Astrocyte (in vitro differentiated cells and primary cell): ENCODE results near the gene HMGB3. TPM values are rescaled to one million over a fixed set of nuclear protein-coding genes. Genes with fewer than 3 reads are reported as not detected.

Experiments
- DNase-seq: peaks from one replicate; pipeline ENCODE4 v3.0.0-alpha.2; 2010; ENCODE audit warnings: low read depth
- FAIRE-seq: peaks from 2 replicates; lab custom pipeline; 2011; peaks lifted over from hg19 to GRCh38; lab: Jason Lieb, UNC
- H2AFZ ChIP-seq: 2 replicates; pipeline ENCODE4 v1.6.0; 2012; ENCODE audit warnings: low read depth, low read length, inconsistent platforms
- H3K27ac ChIP-seq: 2 replicates; pipeline ENCODE4 v1.5.1; 2011; ENCODE audit warnings: low read depth, low read length, inconsistent platforms
- H3K27me3 ChIP-seq: 2 replicates; pipeline ENCODE4 v1.6.0; 2011; ENCODE audit warnings: low read length, inconsistent platforms; ENCODE audit not compliant: insufficient read depth
- H3K36me3 ChIP-seq: 2 replicates; pipeline ENCODE4 v1.5.1; 2011; ENCODE audit warnings: low read length, inconsistent platforms; ENCODE audit not compliant: insufficient read depth
- H3K4me1 ChIP-seq: 2 replicates; pipeline ENCODE4 v1.5.1; 2011; ENCODE audit warnings: low read length, inconsistent platforms; ENCODE audit not compliant: insufficient read depth
- H3K4me2 ChIP-seq: 2 replicates; pipeline ENCODE4 v1.6.0; 2012; ENCODE audit warnings: low read length, inconsistent platforms
- H3K4me3 ChIP-seq: 2 replicates; pipeline ENCODE4 v1.5.1; 2011; ENCODE audit warnings: low read depth, mild to moderate bottlenecking, low read length, inconsistent platforms; ENCODE audit not compliant: insufficient read depth
- H3K79me2 ChIP-seq: 2 replicates; pipeline ENCODE4 v1.6.0; 2012; ENCODE audit warnings: mild to moderate bottlenecking, low read length, inconsistent platforms; ENCODE audit not compliant: insufficient read depth
- H3K9ac ChIP-seq: 2 replicates; pipeline ENCODE4 v1.6.0; 2012; ENCODE audit warnings: mild to moderate bottlenecking, low read length, inconsistent platforms
- H3K9me3 ChIP-seq: 2 replicates; pipeline ENCODE4 v1.5.1; 2012; ENCODE audit warnings: low read depth, mild to moderate bottlenecking, low read length, inconsistent platforms; ENCODE audit not compliant: insufficient read depth
- H4K20me1 ChIP-seq: 2 replicates; pipeline ENCODE4 v1.6.0; 2012; ENCODE audit warnings: low read length, inconsistent platforms; ENCODE audit not compliant: insufficient read depth
- H3K27ac Mint-ChIP-seq: one replicate; pipeline ENCODE4 v1.8.0; 2021; ENCODE audit warnings: mild to moderate bottlenecking, mixed read lengths; ENCODE audit not compliant: unreplicated experiment
- H3K27me3 Mint-ChIP-seq: one replicate; pipeline ENCODE4 v1.8.0; 2021; ENCODE audit warnings: low read depth, mixed read lengths; ENCODE audit not compliant: unreplicated experiment
- H3K36me3 Mint-ChIP-seq: one replicate; pipeline ENCODE4 v1.8.0; 2021; ENCODE audit warnings: low read depth, mixed read lengths; ENCODE audit not compliant: unreplicated experiment
- H3K4me1 Mint-ChIP-seq: one replicate; pipeline ENCODE4 v1.8.0; 2021; ENCODE audit warnings: low read depth, mixed read lengths; ENCODE audit not compliant: unreplicated experiment
- H3K4me3 Mint-ChIP-seq: one replicate; pipeline ENCODE4 v1.8.0; 2021; ENCODE audit warnings: mild to moderate bottlenecking, moderate library complexity, mixed read lengths; ENCODE audit not compliant: unreplicated experiment
- H3K9me3 Mint-ChIP-seq: one replicate; pipeline ENCODE4 v1.8.0; 2021; ENCODE audit warnings: mild to moderate bottlenecking, mixed read lengths; ENCODE audit not compliant: unreplicated experiment
- CTCF ChIP-seq: IDR thresholded peaks from 2 replicates; pipeline ENCODE4 v1.5.1; 2011; ENCODE audit warnings: low read depth, mild to moderate bottlenecking, inconsistent platforms, low read length, moderate library complexity; ENCODE audit not compliant: insufficient read depth
- EZH2 ChIP-seq: IDR thresholded peaks from 2 replicates; pipeline ENCODE4 v1.6.1; 2012; ENCODE audit warnings: mild to moderate bottlenecking, low read length, inconsistent platforms; ENCODE audit not compliant: insufficient read depth
- total RNA-seq: library from RNA; stranded (reverse); gene quantifications from 2 replicates; pipeline ENCODE4 v1.2.1, GENCODE V29; 2021

The HMGB3 gene
- total RNA-seq, 1 donor from 2014 or later, result 34.7 TPM

- FAIRE-seq, result no peak
- no peak for DNase-seq
- TF ChIP-seq EZH2 (no peak), CTCF (no peak)
- Histone ChIP-seq H3K27ac (no peak overlapping the region), H2AFZ (no peak overlapping the region), H3K36me3 (no peaks in the 10 kb centered on the region), H3K27me3 (no peaks in the 10 kb centered on the region), H3K9ac (no peak overlapping the region), H4K20me1 (no peaks in the 10 kb centered on the region), H3K4me3 (no peak overlapping the region), H3K4me1 (no peaks in the 10 kb centered on the region), H3K4me2 (no peak overlapping the region), H3K9me3 (no peaks in the 10 kb centered on the region), H3K79me2 (no peaks in the 10 kb centered on the region)
- no peak overlapping the region for H3K27ac Mint-ChIP-seq
- no peaks in the 10 kb centered on the region for H3K27me3 Mint-ChIP-seq
- no peaks in the 10 kb centered on the region for H3K4me1 Mint-ChIP-seq
- no peaks in the 10 kb centered on the region for H3K9me3 Mint-ChIP-seq
- no peaks in the 10 kb centered on the region for H3K36me3 Mint-ChIP-seq
- H3K4me3 Mint-ChIP-seq, result no peak overlapping the region
Measured at GRCh38 chrX:151004085-151004484, 20.9 kb downstream of the HMGB3 start.

GRCh38 chrX:151006410-151007109 is 23.4 kb downstream of the HMGB3 start:
- Histone ChIP-seq H3K36me3 (no peaks in the 10 kb centered on the region), H2AFZ (no peak overlapping the region), H3K27ac (no peak overlapping the region), H3K4me3 (no peak overlapping the region), H3K27me3 (no peaks in the 10 kb centered on the region), H3K9me3 (no peaks in the 10 kb centered on the region), H3K4me1 (no peaks in the 10 kb centered on the region), H3K79me2 (no peaks in the 10 kb centered on the region), H4K20me1 (no peaks in the 10 kb centered on the region), H3K4me2 (no peak overlapping the region), H3K9ac (no peak overlapping the region)
- no peaks in the 10 kb centered on the region for H3K9me3 Mint-ChIP-seq
- no peaks in the 10 kb centered on the region for H3K4me1 Mint-ChIP-seq
- H3K27me3 Mint-ChIP-seq, result no peaks in the 10 kb centered on the region
- FAIRE-seq, result no peak
- no peak for DNase-seq
- TF ChIP-seq CTCF (no peak), EZH2 (no peak)
- H3K36me3 Mint-ChIP-seq, result no peaks in the 10 kb centered on the region
- H3K4me3 Mint-ChIP-seq, result no peak overlapping the region
- no peak overlapping the region for H3K27ac Mint-ChIP-seq

- Histone ChIP-seq H3K4me3 (no peak overlapping the region), H3K27me3 (no peaks in the 10 kb centered on the region), H3K4me2 (no peak overlapping the region), H2AFZ (no peak overlapping the region), H3K79me2 (no peaks in the 10 kb centered on the region), H3K27ac (no peak overlapping the region), H3K4me1 (no peaks in the 10 kb centered on the region), H4K20me1 (no peaks in the 10 kb centered on the region), H3K36me3 (no peaks in the 10 kb centered on the region), H3K9me3 (no peaks in the 10 kb centered on the region), H3K9ac (no peak overlapping the region)
- Mint-ChIP-seq H3K27me3 (no peaks in the 10 kb centered on the region), H3K27ac (no peak overlapping the region), H3K36me3 (no peaks in the 10 kb centered on the region), H3K9me3 (no peaks in the 10 kb centered on the region), H3K4me3 (no peak overlapping the region), H3K4me1 (no peaks in the 10 kb centered on the region)
- no peak for DNase-seq
- FAIRE-seq, result no peak
- TF ChIP-seq EZH2 (no peak), CTCF (no peak)
Measured at GRCh38 chrX:151009582-151009981, 26.4 kb downstream of the HMGB3 start.
